GM18870 (cell line): ENCODE data around the gene USP49.
"Not testable (repeated sequence)": the region's sequence is repeated elsewhere in the genome, so short reads cannot be mapped to it uniquely, and the experiment has no call there.

ENCODE experiments used
- ATAC-seq: cut with Tn5 transposase; IDR thresholded peaks from one replicate; pipeline ENCODE4 v1.9.1; 2021; ENCODE audit warnings: moderate library complexity; ENCODE audit not compliant: unreplicated experiment

The USP49 gene

DNA sequence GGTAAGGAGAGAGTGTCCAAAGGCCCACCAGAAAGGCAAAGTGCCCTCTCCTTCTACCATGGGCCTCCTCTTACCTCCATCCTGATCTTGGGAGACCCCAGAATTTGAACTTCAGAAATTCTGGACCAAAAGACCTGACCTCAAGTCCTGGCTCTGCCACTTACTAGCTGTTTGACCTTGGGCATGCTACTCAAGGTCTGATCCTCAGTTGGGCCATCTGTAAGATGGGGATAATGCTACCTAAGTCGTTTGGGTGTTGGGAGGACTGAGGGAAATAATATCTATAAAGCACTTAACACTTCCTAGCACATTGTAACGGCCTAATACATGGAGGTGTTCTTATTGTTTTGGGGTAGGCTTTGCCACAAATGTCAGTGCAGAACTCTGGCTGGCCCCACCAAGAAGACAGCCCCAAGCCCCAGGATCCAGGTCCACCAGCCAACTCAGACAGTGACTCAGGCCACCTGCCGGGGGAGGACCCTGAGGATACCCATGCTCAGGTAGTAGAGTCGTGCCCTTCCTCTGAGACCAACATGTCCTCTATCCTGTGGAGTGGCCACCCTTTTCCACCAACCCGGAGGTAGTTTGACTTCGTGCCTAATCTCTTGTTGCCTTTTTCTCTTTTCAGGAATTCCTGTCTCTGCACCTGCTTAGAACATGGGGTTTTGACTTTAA is 111.9 kb downstream of the USP49 start:
- no peak for ATAC-seq

DNA sequence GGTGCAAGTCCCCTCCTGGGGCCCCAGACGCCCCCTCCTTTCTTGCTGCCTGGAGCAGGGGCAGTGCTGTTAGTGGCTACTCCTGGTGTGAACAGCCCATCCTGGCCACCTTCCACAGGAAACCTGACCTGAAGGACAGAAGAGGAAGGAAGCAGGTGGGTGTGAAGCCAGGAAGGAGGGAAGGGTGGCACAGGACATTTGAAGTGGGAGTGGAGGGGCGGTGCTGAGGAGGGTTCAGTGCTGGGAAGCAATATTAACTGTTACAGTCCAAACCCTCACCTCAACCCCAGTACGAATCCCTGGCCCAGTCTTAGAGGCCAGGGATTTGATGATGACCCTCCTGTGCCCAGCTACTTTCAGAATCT is 113.8 kb downstream of the USP49 start:
- no peak for ATAC-seq

DNA sequence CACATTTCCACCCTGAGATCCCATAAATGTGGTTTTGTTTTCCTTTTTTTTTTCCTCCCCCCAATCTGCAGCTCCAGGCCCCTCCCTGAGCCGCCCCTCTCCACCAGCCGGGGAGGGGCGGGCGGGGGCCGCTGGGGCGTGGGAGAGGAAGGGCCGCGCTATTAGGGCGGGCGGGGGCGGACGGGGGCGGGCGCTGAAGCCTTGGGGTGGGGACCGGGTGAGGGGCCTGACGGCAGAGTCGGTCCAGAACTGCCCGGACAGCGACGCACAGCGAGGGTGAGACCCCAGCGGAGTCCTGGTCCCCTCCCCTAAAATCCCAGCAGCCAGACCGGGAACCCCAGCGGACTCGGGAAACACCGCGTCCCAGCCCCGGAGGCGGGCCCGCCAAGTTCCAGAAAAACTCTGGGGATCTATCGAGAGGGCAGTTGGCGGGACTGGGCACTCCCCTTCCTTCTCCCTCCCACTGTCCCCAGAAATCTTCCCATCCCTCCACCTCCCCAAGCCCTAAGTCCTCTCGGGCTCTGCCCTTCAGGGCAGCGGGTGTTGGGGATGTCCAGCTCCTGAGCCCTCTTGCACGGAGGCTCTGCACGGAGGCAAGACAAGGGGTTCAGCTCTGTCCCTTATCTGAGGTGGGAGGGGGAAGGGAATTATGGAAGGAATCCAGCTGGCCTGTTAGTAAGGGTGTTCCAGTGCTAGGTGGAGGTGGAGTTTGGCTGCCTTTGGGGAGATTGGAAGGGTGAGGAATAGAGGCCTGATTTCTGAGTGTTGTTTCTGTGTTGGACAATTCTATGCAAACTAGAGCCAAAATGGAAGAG is 114.4 kb downstream of the USP49 start, which contains the start of gene PRICKLE4:
TSS of gene PRICKLE4 (plus strand) at position 232 of the 815 bp plus-strand sequence. CDS start 2,692 bp downstream, outside the sequence.
- no peak for ATAC-seq

DNA sequence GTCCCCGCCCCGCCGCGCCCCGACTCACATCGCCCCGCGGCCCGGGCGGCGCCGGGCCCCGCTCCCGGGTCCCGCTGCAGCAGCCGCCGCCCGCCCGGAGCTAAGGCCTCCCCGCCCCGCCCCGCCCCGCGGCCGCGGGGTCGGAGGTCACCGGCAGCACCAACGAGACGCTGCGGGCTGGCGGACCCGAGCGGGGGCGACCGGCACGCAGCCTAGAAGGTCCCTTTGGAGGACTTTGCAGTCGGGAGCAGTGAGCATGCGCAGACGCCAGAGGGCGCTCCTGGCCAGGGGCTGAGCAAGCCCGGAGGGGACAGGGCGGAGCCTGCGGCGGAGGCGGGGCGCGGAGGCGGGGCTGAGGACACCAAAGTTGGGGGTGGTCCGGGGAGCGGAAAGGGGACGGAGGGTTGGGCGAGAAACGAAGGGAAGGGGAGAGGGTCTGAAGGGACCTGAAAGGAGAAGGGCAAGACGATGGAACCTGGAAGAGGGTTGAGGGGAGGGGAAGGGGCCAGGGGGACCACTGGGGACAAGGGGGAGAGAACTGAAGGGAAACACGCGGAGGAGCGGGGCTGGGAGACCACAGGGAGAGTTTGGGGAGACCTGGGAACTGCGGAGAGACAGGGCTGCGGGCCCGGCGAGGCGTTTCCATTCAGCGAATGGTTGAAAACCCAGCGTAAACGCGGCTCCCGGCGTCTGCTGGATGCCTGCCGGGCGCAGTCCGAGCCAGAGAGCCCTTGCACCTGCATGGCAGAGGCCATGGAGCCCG is 115.2 kb downstream of the USP49 start, which contains the start of gene FRS3:
TSS of gene FRS3 (minus strand) at position 113 of the 763 bp plus-strand sequence. CDS start 2,913 bp downstream, outside the sequence.
- peak; percentile 90 for ATAC-seq

DNA sequence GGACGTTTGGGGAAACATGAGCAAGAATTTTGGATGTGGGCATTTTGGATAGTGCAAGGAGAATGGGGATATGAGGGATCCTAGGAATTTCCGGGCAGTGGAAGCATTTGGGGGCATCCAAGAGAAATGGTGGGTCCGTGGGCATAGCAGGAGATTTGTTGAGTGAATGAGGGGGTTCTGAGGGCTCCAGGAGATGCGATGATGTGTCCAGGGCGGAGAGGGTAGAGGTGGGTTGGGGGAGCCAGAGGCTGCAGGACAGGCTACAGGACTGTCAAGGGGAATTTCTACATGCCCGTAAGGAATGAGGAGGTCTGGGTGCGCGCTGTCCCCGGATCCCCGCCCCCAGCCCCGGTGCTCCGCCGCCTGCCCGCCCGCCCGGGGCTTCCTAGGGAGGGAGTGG is 115.8 kb downstream of the USP49 start:
- no peak for ATAC-seq

DNA sequence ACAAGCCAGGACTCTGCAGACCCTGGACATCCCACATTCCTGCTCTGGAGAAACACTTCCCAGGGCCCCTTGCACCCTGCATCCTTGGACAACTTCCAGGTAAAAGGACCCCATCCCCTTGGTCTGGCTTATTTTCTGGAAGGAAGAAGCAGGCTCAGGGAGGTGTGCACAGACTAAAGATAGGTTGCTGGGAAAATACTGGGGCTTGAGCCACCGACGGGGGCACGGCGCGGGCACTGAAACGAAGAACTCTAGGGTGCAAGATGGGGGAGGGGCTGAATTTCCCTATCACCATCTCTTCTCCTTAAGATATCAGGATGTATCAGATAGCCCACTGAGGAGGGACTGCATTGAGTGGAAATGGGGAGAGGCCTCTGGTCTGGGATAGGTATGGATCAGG is 116.3 kb downstream of the USP49 start:
- no peak for ATAC-seq

DNA sequence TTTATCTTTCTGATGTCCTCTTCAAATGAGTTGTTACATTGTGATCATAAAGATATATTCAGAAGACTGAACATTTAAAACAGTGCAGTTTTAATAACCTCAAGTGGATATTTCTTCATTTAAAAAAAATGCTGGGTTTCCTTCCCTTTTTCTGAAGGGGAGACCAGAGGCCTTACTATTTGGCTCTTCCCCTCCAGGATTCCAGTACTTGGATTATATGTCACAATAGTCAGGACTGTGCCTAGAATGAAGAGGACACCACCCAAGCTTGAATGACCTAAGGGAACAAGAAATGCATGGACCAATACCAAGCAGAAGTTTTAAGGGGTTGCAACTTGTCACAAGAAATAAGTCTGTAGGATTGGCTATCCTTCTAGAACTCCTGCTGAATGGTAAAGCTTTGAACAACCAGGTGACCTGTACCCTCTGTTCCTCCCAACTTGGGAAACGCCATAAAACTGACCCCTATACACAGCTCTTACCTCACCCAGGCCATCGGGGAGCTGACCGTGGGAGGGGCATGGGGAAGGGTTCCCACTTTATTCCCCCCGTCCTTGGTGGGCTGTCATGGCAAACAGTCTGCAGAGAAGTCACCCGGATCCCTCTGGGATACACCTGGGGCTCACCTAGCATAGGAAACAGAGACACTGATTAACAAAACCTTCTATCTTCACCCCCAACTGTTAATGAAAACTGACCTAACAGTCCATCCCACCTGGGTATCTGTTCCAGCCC is 117.5 kb downstream of the USP49 start:
- no peak for ATAC-seq

DNA sequence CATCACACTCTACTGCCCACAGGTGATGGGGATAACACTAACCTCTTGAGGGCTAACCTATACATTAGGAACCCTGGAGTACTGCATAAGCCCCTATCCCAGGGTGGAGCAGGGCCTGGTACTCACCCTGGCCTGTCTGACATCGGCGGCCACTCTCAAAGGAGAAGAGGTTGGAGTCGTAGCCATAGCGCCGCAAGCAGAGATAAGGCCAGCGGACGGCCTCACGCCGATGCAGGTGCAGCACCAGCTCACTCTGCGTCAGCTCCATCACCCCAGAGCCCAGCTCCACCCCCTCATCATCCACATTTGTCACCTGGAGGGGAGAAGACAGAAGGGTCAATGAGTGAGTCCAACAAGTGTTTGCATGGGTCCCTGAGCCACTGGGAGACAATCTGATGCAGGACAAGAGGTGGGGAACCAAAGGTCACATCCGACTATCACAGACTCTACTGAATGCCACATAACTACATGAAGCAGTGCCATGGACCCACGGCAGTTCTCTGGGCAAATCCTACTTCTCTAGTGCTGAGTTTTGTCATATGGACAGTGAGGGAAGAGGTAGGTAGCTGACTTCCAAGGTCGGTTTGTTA is 119.8 kb downstream of the USP49 start:
- ATAC-seq, result no peak

DNA sequence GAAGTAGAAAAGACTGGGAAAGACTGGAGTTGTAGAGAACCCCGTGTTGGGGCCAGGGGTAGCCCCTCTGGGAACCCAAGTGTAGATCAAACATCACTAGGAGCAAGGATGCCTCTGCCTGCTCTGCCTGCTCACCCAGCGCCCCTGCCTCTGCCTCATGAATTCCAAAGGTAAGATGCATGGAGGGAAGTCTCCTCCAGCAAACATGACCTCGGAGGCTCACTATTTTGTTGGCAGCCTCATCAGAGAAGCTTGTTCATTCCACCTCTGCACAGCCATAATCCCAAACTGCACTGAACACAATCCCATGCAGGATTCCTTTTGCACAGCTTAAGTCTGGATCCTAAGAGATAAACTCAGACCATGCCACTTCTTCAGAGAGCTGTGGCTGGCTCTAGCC is 120.3 kb downstream of the USP49 start:
- ATAC-seq, result no peak

DNA sequence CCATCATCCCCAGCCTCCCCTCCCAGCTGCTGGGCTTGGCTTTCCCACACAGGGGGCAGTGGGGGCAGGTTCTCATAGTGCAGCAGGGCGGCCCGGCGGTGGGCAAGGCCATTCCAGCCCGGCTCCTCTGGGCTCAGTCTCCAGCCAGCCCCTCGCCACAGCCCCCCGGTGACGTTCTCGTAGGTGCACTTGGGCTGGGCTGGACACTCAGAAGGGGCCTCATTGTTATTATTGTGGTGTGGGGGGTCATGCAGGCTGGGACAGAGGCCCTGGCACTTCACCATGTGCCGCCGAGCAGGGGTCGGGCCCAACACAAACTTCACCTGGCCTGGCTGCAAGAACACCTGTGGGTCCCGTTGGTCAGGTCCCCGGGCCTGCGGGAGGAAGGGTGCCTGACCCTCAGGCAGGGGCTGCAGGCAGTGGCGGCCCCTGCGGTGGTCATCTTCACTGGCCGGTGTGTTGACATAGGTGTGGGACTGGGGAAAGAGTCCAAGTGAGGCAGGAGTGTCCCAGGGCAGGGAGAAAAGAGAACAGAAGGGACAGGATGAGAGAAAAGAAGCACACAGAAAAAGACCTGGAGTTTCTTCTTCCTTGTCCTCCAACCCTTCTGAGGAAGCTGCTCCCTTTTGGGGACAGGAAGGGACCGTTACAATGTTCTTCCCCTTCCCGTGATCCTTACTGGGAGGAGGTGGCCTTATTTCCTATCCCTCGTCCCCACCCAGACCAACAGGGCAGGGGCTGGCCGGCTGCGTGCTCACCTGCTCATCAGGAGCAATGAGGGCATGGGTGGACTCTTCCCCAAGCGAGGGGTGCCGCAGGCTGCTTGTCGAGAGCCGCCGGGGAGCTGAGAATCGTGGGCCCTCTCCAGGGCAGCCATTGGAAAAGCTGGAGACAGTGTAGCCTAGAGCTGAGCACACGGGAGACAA is 123.9 kb downstream of the USP49 start:
- no peak for ATAC-seq

DNA sequence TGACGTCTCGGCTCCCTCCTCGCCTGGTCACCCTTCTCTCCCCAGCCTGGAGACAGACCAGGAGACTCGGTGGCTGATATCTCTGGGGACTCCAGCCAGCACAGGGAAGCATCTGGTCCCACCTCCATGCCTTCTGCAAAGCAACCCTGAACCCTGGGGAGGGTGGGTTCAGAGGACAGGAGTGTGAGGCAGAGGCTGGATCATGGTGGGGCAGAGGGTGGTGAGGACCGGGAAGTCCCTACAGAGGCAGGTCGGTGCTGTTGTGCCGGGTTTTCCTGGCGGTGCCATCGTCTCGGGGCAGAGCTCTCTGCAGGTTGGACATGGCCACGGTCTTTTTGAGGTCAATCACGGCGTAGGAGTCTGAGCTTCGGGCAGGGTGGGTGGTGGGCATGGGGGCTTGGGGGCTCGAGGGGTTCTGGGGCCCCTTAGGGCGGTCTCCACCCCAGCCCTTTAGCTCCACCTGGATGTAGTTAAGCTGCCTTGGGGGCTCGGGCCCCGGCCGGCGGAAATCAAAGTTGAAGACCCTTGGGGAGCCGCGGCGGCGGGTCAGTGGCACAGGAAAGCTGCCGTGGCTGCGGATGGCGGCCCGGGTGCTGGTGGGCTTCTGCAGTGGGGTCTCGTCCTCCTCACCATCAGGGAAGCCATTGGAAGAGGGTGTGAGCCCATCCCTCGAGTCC is 124.7 kb downstream of the USP49 start:
- no peak for ATAC-seq

DNA sequence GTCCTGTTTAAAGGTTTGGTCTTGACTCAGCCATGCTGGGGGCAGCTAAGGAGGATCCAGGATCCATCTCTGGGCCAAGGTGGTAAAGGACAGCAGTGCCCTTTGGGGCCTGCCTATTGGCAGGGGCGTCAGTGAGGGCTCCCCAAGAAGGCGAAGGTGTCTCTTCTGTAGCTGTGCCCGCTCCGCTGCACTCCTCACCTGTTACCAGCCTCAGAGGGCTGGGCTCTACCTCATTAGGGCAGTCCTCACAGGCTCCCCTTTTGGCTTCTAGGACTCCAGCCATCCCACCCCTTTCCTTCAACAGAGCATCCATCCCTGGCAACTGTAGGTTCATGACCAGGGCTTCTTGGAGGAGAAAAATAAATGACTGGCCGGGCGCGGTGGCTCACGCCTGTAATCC is 125.8 kb downstream of the USP49 start:
- ATAC-seq, result no peak

DNA sequence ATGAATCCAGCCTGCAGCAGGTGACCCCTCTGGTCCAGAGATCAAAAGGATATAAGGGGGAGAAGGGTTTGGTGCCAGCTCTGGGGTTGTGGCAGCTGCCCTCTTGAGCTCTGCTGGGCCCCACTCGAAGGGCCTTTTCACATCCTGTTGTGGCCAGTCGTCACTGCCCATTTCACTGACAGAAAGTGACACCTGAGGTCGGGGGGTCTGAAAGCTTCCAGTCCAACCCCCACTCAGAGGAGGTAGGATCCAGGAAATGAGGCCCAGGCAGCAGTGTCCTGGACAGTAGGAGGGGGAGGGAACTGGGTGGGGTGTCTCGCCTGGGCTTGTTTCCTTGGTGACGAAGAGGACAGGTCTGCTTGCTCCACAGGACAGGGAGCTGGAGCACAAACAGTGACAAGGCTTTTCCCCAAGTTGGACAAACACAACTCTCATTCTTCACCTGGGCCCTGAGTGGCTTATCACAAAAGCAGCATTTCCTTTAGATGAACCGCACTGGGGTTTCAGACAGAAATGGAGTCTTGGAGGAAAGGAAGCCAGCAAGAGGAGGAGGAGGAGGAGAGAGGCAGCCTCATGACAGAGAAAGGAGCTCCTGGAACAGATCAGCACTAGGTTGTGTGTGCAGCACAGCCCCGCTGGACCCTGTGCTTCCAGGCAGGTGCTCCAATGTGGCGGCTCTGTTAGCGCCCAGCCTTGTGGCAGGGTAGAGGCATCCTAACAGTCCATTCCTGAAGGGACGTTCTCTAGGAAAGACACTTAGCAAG is 126.4 kb downstream of the USP49 start:
- no peak for ATAC-seq

DNA sequence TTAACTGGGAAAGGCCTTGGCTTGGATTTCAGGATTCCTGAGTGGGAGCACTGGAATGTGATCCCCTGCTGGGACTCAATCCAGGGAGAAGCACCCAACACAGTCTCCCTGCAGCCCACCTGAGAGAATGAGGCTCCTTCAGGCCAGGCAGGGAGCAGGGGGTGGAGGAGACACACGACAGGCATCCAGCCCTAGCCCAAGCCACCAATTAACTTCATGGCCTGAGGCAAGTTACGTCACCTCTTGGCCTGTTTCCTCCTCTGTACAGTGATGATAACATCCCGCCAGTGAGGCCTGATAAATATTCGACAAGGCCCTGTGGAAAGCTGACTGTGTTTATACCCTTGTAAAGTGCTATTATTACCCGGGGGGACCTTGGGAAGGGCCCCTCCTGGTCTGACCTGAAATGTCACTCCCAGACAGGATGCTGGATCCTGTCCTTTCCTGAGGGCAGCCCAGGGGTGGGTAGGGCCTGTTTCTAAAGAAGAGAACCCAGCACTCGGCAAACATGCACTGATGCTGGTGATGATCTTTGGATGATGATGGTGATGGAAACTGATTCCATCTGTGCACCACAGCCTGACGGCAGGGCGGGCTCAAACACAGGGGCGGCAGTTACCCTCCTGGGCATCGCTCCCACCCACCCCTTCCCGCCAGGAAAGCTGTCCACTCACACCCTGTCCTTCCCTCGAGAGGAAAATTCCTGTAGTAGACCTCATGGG is 127.9 kb downstream of the USP49 start:
- ATAC-seq, result no peak

DNA sequence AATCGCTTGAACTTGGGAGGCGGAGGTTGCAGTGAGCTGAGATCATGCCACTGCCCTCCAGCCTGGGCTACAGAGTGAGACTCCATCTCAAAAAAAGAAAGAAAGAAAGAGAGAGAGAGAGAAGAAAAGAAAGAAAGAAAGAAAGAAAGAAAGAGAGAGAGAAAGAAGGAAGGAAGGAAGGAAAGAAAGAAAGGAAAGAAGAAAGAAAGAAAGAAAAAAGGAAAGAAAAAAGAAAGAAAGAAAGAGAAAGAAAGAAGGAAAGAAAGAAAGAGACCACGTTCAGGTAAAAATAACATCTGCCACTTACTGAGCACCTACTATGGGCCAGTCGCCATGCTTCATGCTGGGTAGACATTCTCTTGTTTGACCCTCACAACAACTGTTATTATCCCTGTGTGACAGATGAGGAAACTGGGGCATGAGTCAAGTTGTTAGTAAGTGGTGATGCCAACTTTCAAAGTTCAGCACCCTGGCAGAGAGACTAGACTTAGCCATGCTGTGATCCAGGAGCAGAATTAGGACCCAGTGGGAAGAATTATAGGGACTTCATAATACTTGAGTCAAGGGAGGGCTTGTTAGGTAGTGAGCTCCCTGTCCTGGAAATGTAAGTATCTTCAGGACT is 129.0 kb downstream of the USP49 start:
- not testable (repeated sequence) for ATAC-seq

DNA sequence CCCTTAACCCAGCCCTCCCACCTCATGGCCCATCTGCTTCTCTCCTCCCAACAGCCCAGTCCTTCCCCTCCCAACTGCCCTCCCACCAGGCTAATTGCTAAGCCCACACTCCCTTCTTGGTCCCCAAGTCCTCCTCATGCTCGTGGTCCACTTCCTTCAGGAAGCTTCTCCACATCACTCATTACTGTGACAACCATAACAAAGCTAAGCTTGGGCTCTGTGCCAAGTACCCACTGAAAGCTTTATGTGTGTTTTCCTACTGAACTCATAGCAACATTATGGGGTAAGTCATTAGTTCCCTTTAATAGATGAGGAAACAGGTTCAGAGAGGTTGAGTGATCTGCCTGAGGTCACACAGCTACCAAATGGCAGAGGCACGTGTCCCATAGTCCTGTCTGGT is 131.7 kb downstream of the USP49 start:
- ATAC-seq, result no peak
